ENCODE results near the gene SLC44A5. TPM values are rescaled to one million over a fixed set of nuclear protein-coding genes. Genes with fewer than 3 reads are reported as not detected.

SLC44A5 gene
- total and polyA plus RNA-seq, 2 experiments from 2014 or later: 3.3 to 11.7 TPM

DNA sequence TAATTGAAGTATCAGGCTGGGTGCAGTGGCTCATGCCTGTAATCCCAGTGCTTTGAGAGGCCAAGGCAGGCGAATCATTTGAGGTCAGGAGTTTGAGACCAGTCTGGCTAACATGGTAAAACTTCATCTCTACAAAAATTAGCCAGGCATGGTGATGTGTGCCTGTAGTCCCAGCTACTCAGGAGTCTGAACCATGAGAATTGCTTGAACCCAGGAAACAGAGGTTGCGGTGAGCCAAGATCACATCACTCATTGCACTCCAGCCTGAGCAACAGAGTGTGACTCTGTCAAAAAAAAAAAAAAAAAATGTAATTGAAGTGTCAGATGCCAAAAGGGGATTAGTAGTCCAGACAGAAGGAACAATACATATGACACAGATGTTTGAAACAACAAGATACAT is 56.7 kb downstream of the SLC44A5 start:
- H3K27me3 Mint-ChIP-seq (ENCODE audit: insufficient read depth, low read depth, poor library complexity): no peaks in the 10 kb centered on the region
- no peaks in the 10 kb centered on the region; the same call in 2 of the 3 replicates for H3K9me3 Mint-ChIP-seq
- no peak for ATAC-seq
- no peak overlapping the region for H3K4me3 ChIP-seq
- no peaks in the 10 kb centered on the region for H4K20me1 ChIP-seq (replicated peaks; ENCODE audit: insufficient read depth)
- H3K27ac ChIP-seq (ENCODE audit: low read depth): no peak overlapping the region
- no peaks in the 10 kb centered on the region for H3K9me2 ChIP-seq (ENCODE audit: insufficient read depth)
- TF ChIP-seq REST (IDR thresholded peaks at IDR 0.05; ENCODE audit: unreplicated experiment) (no peak), CTCF (conservative IDR thresholded peaks at IDR 0.05; ENCODE audit: low read depth in 2 of 2) (no peak), ZNF331 (CRISPR knock-in tag; IDR thresholded peaks at IDR 0.05; ENCODE audit: low read depth) (no peak), STAT1 (IDR thresholded peaks at IDR 0.05; ENCODE audit: unreplicated experiment) (no peak), ZNF114 (CRISPR knock-in tag; IDR thresholded peaks at IDR 0.05) (no peak), POLR2AphosphoS5 (IDR thresholded peaks at IDR 0.05; ENCODE audit: low read depth) (no peak), ZNF462 (CRISPR knock-in tag; IDR thresholded peaks at IDR 0.05) (no peak), JUNB (IDR thresholded peaks at IDR 0.05; ENCODE audit: unreplicated experiment) (no peak), NANOG (IDR thresholded peaks at IDR 0.05; ENCODE audit: borderline replicate concordance) (no peak), CREB1 (CRISPR knock-in tag; IDR thresholded peaks at IDR 0.05; ENCODE audit: low read depth) (no peak), EZH2 (IDR thresholded peaks at IDR 0.05; ENCODE audit: low read depth, unreplicated experiment) (no peak), EZH2phosphoT487 (IDR thresholded peaks at IDR 0.05; ENCODE audit: unreplicated experiment) (no peak)
- TF ChIP-seq, protein P1, sequence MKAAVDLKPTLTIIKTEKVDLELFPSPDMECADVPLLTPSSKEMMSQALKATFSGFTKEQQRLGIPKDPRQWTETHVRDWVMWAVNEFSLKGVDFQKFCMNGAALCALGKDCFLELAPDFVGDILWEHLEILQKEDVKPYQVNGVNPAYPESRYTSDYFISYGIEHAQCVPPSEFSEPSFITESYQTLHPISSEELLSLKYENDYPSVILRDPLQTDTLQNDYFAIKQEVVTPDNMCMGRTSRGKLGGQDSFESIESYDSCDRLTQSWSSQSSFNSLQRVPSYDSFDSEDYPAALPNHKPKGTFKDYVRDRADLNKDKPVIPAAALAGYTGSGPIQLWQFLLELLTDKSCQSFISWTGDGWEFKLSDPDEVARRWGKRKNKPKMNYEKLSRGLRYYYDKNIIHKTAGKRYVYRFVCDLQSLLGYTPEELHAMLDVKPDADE (IDR thresholded peaks at IDR 0.05): no peak
- H2AFZ ChIP-seq: no peak overlapping the region
- no peaks in the 10 kb centered on the region for H3F3A ChIP-seq (replicated peaks; ENCODE audit: low read depth)
- H3K36me3 ChIP-seq (ENCODE audit: insufficient read depth): no peaks in the 10 kb centered on the region
- DNase-seq (ENCODE audit: low spot score): no peak
- H3K4me1 Mint-ChIP-seq: no peaks in the 10 kb centered on the region; the same call in 1 of the 3 replicates
- H3K27ac Mint-ChIP-seq: no peak overlapping the region
- H3K79me2 ChIP-seq (replicated peaks; ENCODE audit: insufficient read depth): no peaks in the 10 kb centered on the region
- no peak overlapping the region for H3K4me3 Mint-ChIP-seq
- no peak overlapping the region for H3K4me2 ChIP-seq
- no peaks in the 10 kb centered on the region for H3K4me1 ChIP-seq (ENCODE audit: insufficient read depth)
- H3K36me3 Mint-ChIP-seq (ENCODE audit: low read depth): no peaks in the 10 kb centered on the region
- H3K27me3 ChIP-seq (ENCODE audit: insufficient read depth): no peaks in the 10 kb centered on the region
